Ovary (tissue), 9 donors: ENCODE results near the gene NFKBIE. TPM values are rescaled to one million over a fixed set of nuclear protein-coding genes. Genes with fewer than 3 reads are reported as not detected.
A peak's percentile ranks its signal among the peaks of the same experiment; 100 is the strongest.

Experiments
- DNase-seq, 5 donors: peaks; one replicate each; pipeline ENCODE4 v3.0.0-alpha.2; 2019 to 2020
- H3K27ac ChIP-seq, 2 donors: fragments of 200-600 bp; one replicate each; pipeline versions ENCODE4 v1.5.1 to v1.8.0; 2019 to 2022
- H3K27me3 ChIP-seq: fragments of 200-600 bp; one replicate; pipeline ENCODE4 v1.8.0; 2022
- H3K36me3 ChIP-seq: fragments of 200-600 bp; sonication (generic); one replicate; pipeline ENCODE4 v1.5.1; 2019
- H3K4me1 ChIP-seq: one replicate; pipeline ENCODE4 v1.8.1; 2013; ENCODE audit warnings: mild to moderate bottlenecking, moderate library complexity; ENCODE audit not compliant: insufficient read depth
- H3K4me3 ChIP-seq: fragments of 200-600 bp; sonication (generic); one replicate; pipeline ENCODE4 v1.5.1; 2017
- H3K9me3 ChIP-seq, 2 donors: fragments of 200-600 bp in 1 of 2; sonication (generic) in 1 of 2; one replicate each; pipeline versions ENCODE4 v1.5.1 to v1.8.1; 2013 to 2019; ENCODE audit warnings: mild to moderate bottlenecking in 1 of 2, moderate library complexity in 1 of 2
- EP300 ChIP-seq: sonication (generic); formaldehyde crosslinking; IDR thresholded peaks from one replicate; pipeline ENCODE4 v1.6.1; 2017; ENCODE audit warnings: antibody characterized with exemption
- POLR2A ChIP-seq: fragments of 450-650 bp; IDR thresholded peaks from one replicate; pipeline ENCODE4 v1.6.1; 2017; ENCODE audit warnings: antibody characterized with exemption, mild to moderate bottlenecking, moderate library complexity
- WGBS, 3 donors: extraction: QIAGEN DNeasy Blood & Tissue Kit in 1 of 3; methylation state at CpG; one replicate each; pipeline versions ENCODE4 v1.1.5 to v1.1.7; 2013 to 2017; 5-methylcytosine and 5-hydroxymethylcytosine counted together
- intact Hi-C, 4 donors: fragments of 100-400 bp; cut with DNase I; formaldehyde crosslinking; loops; one replicate each; pipeline versions ENCODE4 v1.11.0 to v1.15.1; 2022 to 2023
- polyA plus RNA-seq, 2 donors: library from polyadenylated mRNA; stranded (reverse); fragments of 200-250 nt in 1 of 2; fragments of 350-450 nt in 1 of 2; fragmentation: Illumina TruSeq in 1 of 2; extraction: RNeasy Lipid Tissue Mini Kit (QIAGEN cat#74804) in 1 of 2; gene quantifications; one replicate each; pipeline ENCODE4 v1.2.3, GENCODE V29; 2013 to 2014
- total RNA-seq, 7 donors: library from RNA; depleted of rRNA in 2 of 7; stranded (reverse); fragments of >200 nt in 2 of 7; fragmentation: NEBNext Ultra II Directional in 3 of 7; extraction: Animal tissue kit (Norgen Biotek cat#: 25700) in 3 of 7; gene quantifications; one replicate each; pipeline versions ENCODE4 v1.1.0 to v1.2.4, GENCODE V29; 2016 to 2023
- TF ChIP-seq, protein P1 (sequence below), 3 donors: fragments of 450-650 bp in 2 of 3; fragments of 200-600 bp in 1 of 3; IDR thresholded peaks; one replicate each; pipeline versions ENCODE4 v1.5.1 to v1.8.0; 2016 to 2022; ENCODE audit warnings: antibody characterized with exemption in 3 of 3, mild to moderate bottlenecking in 1 of 3
- donor health status: DM: no; HTN: no; CAD: no; lungs with moderate emphysema.
- donor health status: DM: no; HTN: no; CAD: no.
- donor health status: Bipolar disorder and iron deficiency.
- donor health status: DM: yes; HTN: yes; CAD: no.
- donor health status: DM: no; HTN: no; CAD: no.
- donor health status: DM: yes; HTN: yes; CAD: no.

Gene NFKBIE
- total and polyA plus RNA-seq, 9 donors, result 2.7 to 93.6 (median 4.9) TPM

DNA sequence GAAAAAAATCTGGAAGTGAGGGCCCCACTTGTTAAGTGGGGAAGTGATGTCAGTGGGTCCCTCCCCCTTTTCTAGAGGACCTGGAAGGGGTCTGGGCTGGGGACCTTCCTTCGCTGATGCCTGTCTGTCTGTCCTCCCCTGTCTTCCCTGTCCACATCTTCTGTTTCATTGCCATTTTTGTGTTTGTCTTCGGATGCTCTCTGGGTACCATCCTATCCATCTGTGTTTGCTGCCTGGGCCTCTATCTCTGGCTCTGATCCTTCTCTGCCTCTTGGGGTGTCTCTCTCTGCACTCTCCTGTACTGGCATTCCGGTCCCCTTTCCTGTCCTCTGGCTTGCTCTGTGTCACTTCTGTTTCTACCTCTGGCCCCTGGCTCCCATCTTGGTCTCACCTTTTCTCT is 7.2 kb upstream of the NFKBIE start:
- H3K9me3 ChIP-seq, result no peaks in the 10 kb centered on the region
- 88 to 91% (median 88%) methylated on average over 3 of the region's 3 CpGs for WGBS, 3 donors
- H3K27ac ChIP-seq, result no peak overlapping the region
- no peak for DNase-seq
- no peaks in the 10 kb centered on the region for H3K27me3 ChIP-seq
- no peaks in the 10 kb centered on the region for H3K4me1 ChIP-seq
- TF ChIP-seq POLR2A (no peak), EP300 (no peak)
- TF ChIP-seq, protein P1, sequence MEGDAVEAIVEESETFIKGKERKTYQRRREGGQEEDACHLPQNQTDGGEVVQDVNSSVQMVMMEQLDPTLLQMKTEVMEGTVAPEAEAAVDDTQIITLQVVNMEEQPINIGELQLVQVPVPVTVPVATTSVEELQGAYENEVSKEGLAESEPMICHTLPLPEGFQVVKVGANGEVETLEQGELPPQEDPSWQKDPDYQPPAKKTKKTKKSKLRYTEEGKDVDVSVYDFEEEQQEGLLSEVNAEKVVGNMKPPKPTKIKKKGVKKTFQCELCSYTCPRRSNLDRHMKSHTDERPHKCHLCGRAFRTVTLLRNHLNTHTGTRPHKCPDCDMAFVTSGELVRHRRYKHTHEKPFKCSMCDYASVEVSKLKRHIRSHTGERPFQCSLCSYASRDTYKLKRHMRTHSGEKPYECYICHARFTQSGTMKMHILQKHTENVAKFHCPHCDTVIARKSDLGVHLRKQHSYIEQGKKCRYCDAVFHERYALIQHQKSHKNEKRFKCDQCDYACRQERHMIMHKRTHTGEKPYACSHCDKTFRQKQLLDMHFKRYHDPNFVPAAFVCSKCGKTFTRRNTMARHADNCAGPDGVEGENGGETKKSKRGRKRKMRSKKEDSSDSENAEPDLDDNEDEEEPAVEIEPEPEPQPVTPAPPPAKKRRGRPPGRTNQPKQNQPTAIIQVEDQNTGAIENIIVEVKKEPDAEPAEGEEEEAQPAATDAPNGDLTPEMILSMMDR (IDR thresholded peaks at IDR 0.05), result no peak
- H3K36me3 ChIP-seq, result no peaks in the 10 kb centered on the region
- H3K4me3 ChIP-seq, result no peak overlapping the region
- intact Hi-C loops, result no loop called here

DNA sequence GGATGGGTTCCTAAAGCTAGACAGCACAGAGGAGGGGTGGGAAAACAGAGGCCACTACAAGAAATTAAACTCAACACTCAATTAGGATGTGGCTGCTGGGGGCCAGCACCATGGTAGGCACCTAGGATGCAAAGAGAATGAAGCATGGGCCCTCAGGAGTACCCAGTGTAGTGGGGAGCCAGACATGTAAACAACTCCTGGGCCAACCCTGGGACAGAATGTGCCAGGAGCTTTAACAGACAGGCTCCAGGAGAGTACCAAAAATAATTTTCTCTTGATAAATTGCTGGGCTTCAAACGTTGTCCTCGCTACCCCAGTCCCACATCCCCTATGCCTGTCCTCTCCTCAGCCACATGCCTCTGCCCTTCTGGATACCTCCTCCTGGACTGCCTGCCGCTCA is 6.6 kb upstream of the NFKBIE start:
- no peaks in the 10 kb centered on the region for H3K27me3 ChIP-seq
- no peaks in the 10 kb centered on the region for H3K9me3 ChIP-seq
- no peak for DNase-seq
- H3K36me3 ChIP-seq, result no peaks in the 10 kb centered on the region
- H3K4me1 ChIP-seq, result no peaks in the 10 kb centered on the region
- H3K4me3 ChIP-seq, result no peak overlapping the region
- intact Hi-C loops, result no loop called here
- WGBS, 3 donors, result 52 to 64% (median 53%) methylated on average over 3 of the region's 3 CpGs
- H3K27ac ChIP-seq, result no peak overlapping the region
- no peak for TF ChIP-seq POLR2A
- TF ChIP-seq EP300, result no peak
- TF ChIP-seq, protein P1 (IDR thresholded peaks at IDR 0.05), result no peak

DNA sequence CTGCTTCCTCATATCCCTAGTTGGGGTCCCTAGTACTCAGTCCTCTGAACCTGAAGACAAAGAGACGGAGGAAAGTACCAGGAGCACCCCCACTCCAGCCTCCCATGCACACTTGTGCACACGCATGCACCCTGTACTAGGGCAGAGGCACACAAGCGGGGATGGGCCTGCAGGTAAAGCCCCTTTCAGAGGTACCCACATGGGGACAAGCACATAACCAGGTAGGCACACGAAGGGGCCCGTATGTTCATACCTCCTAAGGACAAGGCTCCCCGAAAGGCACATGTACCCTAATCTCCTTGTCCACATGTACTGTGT is 6.0 kb upstream of the NFKBIE start:
- intact Hi-C loops, result no loop called here

DNA sequence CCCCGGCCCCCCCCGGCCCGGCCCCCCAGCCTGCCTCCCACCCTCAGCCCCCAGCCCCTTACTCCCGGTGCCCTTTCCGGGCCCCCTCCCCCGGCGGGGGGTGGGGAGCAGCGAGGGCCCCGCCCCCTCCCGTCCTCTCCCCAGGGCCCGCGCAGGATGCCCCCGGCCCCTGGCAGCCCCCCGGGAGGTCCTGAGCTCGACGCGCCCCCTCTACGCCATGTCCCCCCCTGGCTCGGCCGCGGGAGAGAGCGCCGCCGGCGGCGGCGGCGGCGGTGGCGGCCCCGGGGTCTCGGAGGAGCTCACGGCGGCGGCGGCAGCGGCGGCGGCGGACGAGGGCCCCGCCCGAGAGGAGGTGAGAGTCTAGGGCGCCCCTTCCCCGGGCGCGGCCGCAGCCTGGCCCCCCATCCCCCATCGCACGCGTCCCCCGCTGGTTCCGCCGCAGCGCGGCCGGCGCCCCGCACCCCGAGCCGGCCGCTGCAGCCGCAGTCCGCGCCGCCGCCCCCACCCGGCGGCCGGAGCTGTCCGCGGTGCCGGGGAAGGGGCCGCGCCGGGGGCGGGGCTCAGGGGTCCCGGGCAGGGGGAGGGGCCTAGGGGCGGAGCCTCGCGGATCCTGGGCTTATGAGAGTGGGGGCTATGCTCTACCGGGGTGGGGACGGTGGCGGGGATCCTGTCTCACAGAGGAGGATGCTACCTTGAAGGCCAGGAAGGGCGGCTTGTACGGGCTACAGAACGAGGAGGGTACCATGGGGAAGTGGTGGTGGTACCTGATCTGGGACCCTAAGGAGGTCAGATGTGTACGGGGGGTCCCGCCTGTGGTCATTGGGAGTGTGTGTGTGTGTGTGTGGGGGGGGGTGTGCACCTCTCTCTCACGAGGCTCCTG is 5.4 kb upstream of the NFKBIE start:
- DNase-seq, result peak in 2 of 5 donors; percentile 40 to 47
- TF ChIP-seq, protein P1 (IDR thresholded peaks at IDR 0.05), result no peak
- TF ChIP-seq EP300 (no peak), POLR2A (no peak)
- H3K27ac ChIP-seq, result no peak overlapping the region
- H3K27me3 ChIP-seq, result no peaks in the 10 kb centered on the region
- no peaks in the 10 kb centered on the region for H3K4me1 ChIP-seq
- no peak overlapping the region for H3K4me3 ChIP-seq
- no peaks in the 10 kb centered on the region for H3K9me3 ChIP-seq
- 1 to 4% (median 2%) methylated on average over 9 to 90 of the region's 90 CpGs for WGBS, 3 donors
- intact Hi-C loops, result no loop called here
- no peaks in the 10 kb centered on the region for H3K36me3 ChIP-seq

More for the DNA sequence above, 6.0 kb upstream of the NFKBIE start:
- H3K9me3 ChIP-seq, result no peaks in the 10 kb centered on the region
- no peak overlapping the region for H3K27ac ChIP-seq
- no peak for DNase-seq
- WGBS, 3 donors, result 60 to 69% (median 62%) methylated on average over 6 of the region's 6 CpGs
- H3K27me3 ChIP-seq, result no peaks in the 10 kb centered on the region
- no peaks in the 10 kb centered on the region for H3K36me3 ChIP-seq
- H3K4me1 ChIP-seq, result no peaks in the 10 kb centered on the region
- TF ChIP-seq POLR2A (no peak), EP300 (no peak)
- TF ChIP-seq, protein P1 (IDR thresholded peaks at IDR 0.05), result no peak
- H3K4me3 ChIP-seq, result no peak overlapping the region
